ENCODE measurements around the gene QRFP.

Gene QRFP, protein sequence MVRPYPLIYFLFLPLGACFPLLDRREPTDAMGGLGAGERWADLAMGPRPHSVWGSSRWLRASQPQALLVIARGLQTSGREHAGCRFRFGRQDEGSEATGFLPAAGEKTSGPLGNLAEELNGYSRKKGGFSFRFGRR

DNA sequence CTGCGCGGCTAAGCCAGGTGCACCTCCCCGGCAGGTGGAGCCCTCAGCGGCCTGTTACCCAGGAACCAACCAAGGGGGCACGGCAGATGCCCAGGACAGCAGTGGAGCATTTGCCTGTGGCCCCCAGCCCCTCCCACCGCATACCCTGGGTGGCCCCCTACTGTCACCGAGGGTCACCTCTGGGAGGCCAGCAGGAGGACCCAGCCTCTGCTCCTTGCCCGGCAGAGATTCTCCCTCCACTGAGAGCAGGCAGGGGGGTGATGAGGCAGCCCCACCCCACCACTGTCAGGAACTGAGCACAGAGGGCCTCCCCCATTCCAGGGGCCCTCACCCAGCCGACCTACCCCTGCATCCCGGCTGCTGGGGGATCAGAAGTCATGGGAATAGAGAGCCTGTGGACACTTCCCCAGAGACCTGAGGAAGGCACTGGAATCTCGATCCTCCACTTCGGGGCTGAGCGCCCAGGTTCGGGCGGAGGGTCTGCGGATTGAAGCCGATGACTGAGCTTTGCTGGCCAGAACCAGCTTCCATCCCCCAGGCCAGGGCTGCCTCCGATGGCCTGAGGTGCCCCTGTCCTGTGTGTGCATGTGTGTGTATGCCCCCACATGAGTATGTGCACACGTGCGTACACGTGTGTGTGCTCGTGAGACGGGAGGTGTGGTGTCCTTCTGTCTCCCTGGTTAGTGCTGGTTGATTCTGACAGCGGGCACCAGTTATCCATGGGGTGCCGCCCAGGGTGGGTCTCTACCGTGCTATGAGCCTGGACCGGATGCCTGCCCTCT, at the start of gene QRFP:
QRFP (minus strand) TSS at position 580 of the 782 bp plus-strand sequence. CDS start 2,974 bp downstream, outside the sequence.
- no peak for DNase-seq (ENCODE audit: low read depth, low spot score)

GRCh38 chr9:130945173-130945572, 48.6 kb upstream of the QRFP start:
- no peak for DNase-seq (ENCODE audit: low read depth, low spot score)

- DNase-seq (ENCODE audit: low read depth, low spot score) = no peak
Observed at GRCh38 chr9:130944510-130945058, 48.0 kb upstream of the QRFP start.

DNA sequence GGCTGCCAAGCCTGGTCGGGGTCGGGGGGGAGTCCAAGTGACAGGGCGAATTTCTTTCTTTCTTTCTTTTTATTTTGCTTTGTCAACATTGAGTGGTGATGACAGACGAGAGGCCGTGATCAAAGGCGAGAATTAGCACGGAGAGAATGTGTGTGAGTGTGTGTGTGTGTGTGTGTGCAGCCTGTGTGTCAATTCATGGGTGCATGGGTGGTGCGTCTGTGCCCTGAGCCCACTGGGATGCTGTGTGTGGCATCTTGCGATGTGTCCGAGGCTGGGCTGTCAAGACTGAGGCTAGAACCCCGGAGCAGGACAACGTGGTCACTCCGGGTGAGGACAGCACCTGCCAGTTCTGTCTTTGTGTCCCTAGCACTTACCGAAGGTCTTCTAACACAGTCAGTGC, 47.2 kb upstream of the QRFP start:
- DNase-seq (ENCODE audit: low read depth, low spot score) = no peak

DNA sequence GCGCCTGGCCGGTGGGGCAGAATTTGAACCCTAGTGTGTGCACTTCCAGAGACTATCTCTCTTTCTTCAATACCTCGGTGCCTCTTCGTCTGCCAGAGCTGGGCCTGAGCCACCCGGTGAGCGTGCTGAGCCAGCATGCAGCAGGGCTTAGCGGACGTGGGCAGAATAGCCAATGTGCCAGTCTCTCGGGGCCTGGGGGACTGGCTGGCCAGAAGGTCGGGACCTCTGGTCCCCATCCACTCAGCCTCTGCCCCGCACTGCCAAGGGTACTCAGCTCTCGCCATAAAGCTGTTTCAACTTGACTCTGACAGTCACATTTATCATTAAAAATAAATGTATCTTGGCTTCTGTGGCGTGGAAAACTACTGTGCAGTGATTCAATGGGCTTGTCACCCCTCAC, 46.6 kb upstream of the QRFP start:
- no peak for DNase-seq (ENCODE audit: low read depth, low spot score)

DNA sequence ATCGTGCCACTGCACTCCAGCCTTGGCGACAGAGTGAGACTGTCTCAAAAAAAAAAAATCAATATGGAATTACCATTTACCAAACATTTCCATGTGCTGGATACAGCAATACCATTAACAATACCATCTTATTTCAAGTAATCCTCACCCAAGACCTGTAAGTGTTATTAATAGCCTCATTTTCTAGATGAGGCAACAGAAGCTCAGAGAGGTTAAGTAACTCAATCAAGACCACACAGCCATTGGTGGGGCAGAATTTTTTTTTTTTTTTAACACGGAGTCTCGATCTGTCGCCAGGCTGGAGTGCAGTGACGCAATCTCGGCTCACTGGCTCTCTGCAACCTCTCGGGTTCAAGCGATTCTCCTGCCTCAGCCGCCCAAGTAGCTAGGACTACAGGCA, 46.1 kb upstream of the QRFP start:
- DNase-seq (ENCODE audit: low read depth, low spot score) = no peak

- no peak for DNase-seq (ENCODE audit: low read depth, low spot score)
Observed at GRCh38 chr9:130942084-130942483, 45.5 kb upstream of the QRFP start.

DNA sequence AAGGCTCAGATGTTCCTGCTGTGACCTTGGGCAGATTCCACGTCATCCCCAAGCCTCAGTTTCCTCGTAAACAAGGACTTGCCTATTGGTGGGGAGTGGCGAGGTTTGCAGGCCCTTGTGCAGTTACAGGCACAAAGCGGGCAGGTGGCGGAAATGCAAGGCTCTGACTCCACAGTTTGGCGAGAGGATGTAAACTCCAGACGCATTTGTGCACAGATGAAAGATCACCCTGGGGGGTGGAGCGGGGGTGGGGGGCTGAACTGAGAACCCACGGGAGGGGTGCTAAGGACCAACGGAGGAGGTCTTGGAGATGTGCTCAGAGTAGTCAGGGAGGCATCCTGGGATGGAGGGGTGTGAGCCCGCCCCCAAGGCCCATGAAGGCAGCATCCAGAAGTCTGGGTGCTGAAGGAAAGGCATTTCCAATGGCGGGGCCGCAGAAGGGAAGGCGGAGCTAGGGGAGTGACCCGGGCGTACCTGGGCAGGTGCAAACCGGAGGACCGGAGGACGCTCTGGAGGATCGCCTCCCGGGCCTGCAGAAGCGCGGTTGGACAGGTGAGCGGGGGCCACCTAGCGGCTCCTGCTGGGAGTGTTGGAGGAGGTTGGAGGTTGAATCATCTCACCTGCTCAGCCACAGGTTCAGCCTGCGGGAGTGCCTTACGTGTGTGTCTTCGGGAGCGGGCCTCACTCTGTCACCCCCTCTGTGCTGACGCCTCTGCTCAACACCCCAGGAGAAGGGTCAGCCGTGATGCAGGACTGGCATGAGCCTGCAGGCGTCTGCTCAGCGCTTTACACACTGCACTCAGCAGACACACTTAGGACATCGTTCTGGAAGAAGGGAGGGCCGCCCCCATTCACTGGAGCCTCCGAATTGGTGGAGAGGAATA, 44.3 kb upstream of the QRFP start:
- no peak for DNase-seq (ENCODE audit: low read depth, low spot score)

GRCh38 chr9:130940027-130940549, 43.5 kb upstream of the QRFP start:
- DNase-seq (ENCODE audit: low read depth, low spot score) = no peak

DNA sequence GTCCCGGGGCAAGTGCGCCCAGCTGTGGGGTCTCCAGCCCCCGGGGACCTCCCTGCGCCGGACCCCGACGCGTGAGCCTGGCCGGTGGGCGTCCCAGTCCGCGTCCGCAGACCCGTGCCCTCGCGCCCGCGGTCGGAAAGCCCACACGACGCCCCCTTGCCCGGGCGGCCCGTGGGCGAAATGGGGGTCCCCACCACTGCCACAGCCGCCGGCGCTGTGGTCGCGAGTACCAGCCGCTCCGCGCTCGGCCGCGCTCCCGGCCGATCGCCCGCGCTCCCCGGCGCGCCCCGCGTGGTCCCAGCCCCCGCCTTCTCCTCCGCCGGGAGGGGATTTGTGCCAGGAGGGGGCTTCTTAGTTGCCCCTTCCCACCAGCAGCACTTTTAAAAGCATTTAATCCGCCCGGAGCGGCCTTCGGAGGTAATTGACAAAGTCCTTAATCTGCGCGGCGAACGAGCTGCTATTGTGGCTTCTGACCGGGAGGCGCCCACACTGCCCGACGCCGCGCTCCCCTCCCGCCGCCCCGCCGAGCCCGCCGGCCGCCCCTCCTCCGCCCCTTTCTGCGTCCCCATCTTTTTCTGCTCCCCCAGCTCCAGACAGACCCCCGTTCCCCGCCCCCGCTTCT, 42.9 kb upstream of the QRFP start:
- DNase-seq (ENCODE audit: low read depth, low spot score) = no peak

- DNase-seq (ENCODE audit: low read depth, low spot score) = no peak
Observed at GRCh38 chr9:130938652-130939404, 42.2 kb upstream of the QRFP start, which contains the start of gene FIBCD1. TSS of gene FIBCD1 (minus strand) at chr9:130939247. CDS start at chr9:130938607, 640 bp downstream.

DNA sequence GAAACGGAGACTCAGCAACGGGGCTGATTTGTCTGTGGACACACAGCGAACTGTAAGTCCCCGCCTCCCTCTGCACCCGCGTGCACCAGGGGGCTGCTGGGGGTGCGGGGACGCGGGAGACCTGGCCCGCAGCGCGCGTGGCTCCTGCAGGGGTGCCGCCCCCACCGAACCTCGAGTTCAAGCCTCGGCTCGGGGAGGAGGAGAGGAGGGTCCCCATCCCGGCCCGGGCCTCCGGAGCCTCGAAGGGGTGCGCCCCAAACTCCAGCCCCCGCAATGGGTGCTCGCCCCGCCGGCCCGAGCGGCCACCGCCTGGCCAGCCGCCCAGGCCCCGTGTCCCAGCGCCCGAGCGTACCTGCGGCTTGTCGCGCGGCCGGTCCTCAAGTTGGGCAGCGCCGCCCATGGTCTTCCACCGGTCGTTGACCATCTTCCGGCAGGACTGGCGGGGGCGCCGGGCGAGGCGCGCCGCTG, 41.6 kb upstream of the QRFP start:
- DNase-seq (ENCODE audit: low read depth, low spot score) = no peak

DNA sequence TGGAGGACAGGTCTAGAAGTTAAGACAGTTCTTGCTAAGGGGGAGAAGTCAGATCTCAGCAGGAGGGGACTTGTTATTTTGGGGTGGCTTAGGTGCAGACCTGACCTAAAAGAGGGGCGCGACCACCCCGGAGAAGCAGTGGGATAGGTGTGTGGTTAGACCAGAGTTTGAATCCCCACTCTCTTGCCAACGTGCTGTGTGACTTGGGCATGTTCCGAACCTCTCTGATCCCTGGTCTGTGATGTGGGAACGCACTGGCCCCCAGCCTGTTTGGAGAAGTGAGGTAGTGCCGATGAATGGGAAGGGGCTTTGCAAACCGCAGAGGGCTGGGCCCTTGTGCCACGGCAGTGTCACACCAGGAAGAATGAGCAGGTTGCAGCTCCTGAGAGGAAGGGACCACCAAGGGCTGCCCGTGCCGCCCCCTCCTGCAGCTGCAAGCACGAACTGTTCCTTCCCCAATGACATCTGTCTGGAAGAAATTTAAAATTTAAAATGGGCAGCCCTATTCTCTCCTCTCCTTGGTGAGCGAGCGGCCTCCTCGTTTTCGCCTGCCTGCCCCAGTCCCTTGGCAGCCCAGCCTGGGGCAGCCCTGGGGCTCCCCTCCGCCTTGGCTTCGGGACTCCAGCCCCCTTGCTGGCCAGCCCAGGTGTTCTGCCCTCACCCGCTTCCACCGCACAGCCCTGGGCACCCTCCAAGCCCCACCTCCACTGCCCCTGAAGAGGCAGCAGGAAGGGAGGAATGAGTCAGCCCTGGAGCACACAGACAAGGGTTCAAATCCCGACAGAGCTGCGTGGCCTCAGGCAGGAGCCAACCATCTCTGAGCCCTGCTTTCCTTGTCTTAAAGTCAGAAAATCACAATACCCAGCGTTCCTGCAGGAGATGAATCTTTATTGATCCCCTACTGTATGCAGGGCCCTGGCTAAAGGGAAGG, 40.8 kb upstream of the QRFP start:
- no peak for DNase-seq (ENCODE audit: low read depth, low spot score)

GRCh38 chr9:130936285-130937117, 39.9 kb upstream of the QRFP start:
- DNase-seq (ENCODE audit: low read depth, low spot score) = peak; percentile 43

GRCh38 chr9:130935648-130936271, 39.1 kb upstream of the QRFP start:
- DNase-seq (ENCODE audit: low read depth, low spot score) = no peak

DNA sequence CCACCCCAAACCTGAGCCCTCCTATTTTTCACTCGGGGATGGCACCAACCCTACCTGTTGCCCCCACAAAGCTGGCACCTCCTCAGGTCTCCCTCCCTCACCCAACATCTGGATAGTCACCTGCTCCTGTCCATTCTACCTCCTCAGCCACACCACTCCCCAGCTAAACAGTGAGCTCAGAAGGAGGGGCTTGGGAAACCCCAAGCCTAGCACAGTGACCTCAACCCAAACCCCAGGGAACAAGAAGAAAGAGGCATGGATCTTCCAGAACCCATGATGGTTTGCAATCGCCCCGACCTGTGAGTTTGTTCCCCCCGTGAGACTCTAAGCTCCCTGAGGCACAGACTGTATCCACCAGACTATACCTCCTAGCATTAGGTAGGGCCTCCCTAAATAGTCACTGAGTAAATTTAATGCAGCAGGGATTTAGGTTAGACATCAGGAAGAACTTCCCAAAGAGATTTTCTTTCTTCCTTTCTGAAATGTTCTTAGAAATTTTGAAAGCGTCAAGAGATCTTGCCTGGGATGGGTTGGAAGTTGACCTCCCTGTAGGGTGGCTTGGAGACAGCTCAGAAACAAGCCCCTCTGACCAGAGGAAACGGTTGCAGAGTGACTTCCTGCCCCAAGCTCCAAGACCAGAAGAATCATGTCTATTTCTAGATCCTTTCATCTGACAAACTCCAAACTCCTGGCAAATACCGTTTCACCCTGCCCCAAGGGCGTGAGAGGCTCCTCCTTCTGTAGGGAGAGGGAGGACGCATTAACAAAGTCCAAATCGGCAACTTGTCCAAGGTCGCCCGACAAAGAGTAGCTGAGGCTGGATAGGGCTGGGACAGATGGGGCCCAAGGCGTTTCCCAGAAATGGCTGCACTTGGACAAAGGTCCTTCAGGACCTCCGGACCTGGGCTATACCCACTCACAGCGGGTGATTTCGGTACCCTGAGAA, 38.4 kb upstream of the QRFP start:
- DNase-seq (ENCODE audit: low read depth, low spot score) = no peak

GRCh38 chr9:130934246-130934645, 37.6 kb upstream of the QRFP start:
- DNase-seq (ENCODE audit: low read depth, low spot score) = no peak
